Lower leg skin (tissue), 3 donors: ENCODE data around the gene HMCES.

Source experiments
- POLR2A ChIP-seq, 2 donors: fragments of 450-650 bp; IDR thresholded peaks; one replicate each; pipeline ENCODE4 v1.6.1; 2016 to 2017; ENCODE audit warnings: antibody characterized with exemption in 2 of 2, mild to moderate bottlenecking in 1 of 2, moderate library complexity in 1 of 2
- TF ChIP-seq, protein P1 (sequence below), 3 donors: fragments of 450-650 bp; IDR thresholded peaks; one replicate each; pipeline ENCODE4 v1.5.1; 2016; ENCODE audit warnings: antibody characterized with exemption in 3 of 3, mild to moderate bottlenecking in 3 of 3, moderate library complexity in 2 of 3

DNA sequence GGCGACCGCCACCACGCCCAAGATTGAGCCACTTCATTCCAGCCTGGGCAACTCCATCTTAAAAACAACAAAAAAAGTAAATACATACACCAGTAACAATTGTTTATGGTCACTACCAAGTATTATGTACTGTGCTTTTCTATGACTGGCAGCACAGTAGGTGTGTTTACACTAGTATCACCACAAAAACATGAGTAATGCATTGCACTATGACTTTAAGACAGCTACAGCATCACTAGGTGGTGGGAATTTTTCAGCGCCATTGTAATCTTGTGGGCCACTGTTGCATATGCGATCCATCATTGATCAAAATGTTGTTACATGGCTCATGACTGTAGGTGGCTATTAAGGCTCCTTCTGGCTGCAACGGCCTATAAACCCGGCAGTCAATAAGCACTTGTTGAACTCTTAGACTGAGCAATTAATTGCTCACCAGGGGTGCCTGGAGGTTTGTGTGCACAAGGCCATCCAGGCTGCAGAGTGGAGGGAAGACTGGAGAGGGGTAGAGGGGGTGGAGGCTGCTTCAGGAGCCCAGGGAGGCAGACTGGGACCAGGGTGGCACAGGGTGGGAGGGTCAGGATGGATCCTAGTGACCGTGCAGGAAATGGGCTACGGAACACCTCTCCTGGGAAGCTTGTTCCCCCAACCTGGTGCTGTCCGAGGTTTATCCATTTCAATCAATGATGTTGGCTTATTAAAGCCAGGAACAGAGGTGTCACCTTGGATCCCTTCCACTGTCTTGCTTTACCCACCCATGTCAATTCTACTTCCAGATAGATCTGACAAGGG, 47.1 kb upstream of the HMCES start:
- no peak for TF ChIP-seq POLR2A (IDR thresholded peaks at IDR 0.05)
- TF ChIP-seq, protein P1, sequence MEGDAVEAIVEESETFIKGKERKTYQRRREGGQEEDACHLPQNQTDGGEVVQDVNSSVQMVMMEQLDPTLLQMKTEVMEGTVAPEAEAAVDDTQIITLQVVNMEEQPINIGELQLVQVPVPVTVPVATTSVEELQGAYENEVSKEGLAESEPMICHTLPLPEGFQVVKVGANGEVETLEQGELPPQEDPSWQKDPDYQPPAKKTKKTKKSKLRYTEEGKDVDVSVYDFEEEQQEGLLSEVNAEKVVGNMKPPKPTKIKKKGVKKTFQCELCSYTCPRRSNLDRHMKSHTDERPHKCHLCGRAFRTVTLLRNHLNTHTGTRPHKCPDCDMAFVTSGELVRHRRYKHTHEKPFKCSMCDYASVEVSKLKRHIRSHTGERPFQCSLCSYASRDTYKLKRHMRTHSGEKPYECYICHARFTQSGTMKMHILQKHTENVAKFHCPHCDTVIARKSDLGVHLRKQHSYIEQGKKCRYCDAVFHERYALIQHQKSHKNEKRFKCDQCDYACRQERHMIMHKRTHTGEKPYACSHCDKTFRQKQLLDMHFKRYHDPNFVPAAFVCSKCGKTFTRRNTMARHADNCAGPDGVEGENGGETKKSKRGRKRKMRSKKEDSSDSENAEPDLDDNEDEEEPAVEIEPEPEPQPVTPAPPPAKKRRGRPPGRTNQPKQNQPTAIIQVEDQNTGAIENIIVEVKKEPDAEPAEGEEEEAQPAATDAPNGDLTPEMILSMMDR (IDR thresholded peaks at IDR 0.05), result no peak
